ENCODE results near the gene RFPL2.
"Not testable (repeated sequence)": the region's sequence is repeated elsewhere in the genome, so short reads cannot be mapped to it uniquely, and the experiment has no call there.

RFPL2 gene

DNA sequence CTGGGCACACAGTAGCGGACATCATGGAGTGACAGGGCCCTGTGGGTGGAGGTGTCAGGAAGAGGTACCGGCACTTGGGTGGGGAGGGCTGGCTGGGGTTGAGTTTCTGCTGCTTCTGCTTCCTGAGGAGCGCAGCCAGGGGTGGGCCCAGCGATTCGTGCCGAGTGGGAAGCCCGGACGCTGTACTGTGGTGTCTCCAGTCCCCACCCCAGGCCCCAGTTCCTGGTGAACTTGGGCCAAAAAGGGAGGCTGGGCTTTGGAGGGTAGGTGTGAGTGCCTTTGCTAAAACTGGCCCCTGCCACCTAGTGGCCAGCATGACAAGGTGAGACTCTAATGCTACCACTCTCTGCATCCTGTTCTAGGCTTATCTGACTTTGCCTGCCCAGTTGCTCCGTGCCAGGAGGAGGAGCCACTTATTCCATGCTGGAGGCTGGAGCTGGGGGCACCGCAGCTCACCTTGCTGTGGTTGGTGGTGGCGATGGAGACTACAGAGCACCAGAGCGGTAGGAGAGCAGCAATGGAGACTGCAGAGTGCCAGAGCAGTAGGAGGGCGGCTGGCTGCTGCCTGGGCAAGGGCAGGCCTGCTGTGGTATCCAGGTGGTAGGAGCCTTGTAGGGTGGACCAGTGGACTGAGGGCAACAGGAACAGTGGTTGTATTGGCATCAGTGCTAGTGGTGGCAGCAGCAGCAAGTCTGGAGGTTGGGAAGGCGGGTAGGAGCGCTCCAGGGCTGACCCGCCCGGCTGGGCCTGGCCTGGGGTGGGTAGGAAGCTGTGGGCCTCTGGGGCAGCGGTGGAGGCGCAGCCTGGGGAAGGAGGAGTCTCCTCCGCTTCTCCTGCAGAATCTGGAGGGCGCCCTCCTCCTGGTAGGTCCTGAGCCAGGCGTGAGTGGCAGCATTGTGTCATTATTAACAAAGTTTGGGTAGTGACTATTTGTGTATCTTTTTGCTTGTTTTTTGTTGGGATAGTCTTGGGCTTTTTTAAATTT is 2.2 kb upstream of the RFPL2 start:
- no peak for DNase-seq (ENCODE audit: low read depth in 1 of 2, low spot score in 1 of 2)

DNA sequence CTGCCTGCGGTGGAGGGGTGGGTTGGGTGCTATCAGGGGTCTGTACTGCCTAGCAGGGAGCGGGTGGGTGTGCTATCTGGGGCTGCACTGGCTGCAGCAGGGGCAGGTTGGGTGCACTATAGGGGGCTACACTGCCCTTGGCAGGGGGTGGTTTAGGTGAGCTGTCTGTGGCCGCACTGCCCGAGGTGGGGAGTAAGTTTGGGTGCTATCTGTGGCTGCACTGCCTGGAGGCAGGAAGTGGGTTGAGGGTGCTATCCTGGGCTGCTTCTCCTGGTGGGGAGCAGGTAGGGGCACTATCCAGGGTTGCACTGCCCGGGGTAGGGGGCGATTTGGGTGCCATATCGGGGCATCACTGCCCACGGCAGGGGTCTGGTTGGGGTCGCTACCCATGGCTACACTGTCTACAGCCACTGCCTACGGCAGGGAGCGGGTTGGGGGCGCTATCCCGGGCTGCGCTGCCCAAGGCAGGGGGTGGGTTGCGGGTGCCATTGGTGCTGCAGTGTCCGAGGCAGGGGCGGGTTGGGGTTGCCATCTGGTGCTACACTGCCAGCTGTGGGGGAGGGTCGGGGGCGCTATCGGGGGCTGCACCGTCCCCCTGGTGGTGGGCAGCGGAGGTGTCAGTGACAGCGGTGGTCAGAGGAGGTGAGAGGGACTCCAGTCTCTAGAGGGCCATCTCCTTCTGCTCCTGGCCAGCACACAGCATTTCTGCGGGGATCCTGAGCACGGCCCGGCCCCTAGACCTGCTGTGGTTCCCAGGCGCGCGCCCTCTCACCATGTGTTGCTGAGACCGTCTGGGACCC is 1.3 kb upstream of the RFPL2 start:
- DNase-seq (ENCODE audit: low read depth in 1 of 2, low spot score in 1 of 2), result no peak

DNA sequence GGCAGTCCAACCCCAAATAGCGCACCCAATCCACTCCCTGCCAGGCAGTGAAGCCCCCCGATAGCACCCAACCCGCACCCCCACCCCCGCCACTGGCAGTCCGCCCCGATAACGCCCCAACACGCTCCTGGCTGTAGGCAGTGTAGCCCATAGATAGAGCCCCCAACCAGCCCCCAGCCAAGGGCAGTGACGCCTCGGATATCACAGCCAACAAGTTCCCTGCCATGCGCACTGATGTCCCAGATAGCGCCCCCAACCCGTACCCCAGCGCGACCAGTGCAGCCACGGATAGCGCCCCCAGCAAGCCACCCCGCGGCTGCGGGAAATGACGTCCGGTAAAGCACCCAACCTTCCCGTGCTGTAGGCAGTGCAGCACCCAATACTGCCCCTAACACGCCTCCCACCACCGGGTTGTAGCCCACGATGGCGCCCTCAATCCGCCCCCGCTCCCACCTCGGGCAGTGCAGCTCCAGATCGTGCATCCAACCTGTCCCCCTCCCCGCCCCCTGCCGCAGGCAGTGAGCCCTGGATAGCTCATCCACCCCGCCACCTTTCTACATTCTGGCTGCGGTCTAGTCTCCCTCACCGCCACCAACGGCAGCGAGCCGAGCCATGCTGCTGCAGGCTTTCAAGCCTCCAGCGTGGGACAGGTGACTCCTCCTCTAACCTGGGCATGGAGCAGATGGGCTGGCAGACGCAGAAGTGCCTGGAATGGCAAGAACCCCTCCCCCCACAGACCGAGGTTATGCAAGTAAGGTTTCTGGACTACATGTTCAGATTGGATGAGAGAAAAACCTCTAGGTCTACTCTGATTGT is 625 bp downstream of the RFPL2 start:
- DNase-seq (ENCODE audit: low read depth in 1 of 2, low spot score in 1 of 2), result no peak

DNA sequence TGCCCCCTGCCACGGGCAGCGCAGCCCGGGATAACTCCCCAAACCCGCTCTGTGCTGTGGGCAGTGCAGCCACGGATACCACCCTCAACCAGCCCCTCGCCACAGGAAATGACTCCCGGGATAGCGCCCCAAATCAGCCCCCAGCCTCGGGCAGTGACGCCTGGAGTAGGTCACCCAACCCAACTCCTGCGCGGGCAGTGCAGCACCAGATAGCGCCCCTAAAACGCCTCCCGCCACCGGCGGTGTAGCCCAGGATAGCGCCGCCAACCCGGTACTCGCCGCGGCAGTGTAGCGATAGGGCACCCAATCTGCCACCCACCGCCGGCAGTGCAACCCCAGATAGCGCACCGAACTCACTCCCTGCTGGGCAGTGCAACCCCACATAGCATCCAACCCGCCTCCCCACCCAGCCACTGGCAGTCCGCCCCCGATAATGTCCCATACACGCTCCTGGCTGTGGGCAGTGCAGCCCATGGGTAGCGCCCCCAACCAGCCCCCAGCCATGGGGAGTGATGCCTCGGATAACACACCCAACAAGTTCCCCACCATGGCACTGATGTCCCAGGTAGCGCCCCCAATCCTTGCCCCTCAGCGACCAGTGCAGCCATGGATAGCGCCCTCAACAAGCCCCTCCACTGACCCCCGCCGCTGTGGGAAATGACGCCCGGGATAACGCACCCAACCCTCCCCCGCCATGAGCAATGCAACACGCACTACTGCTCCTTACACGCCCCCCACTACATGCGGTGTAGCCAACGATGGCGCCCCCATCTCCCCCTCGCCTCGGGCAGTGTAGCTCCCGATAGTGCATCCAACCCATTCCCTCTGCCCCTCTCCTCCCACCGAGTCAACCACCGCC is 1.5 kb downstream of the RFPL2 start:
- DNase-seq (ENCODE audit: low read depth in 1 of 2, low spot score in 1 of 2), result no peak

DNA sequence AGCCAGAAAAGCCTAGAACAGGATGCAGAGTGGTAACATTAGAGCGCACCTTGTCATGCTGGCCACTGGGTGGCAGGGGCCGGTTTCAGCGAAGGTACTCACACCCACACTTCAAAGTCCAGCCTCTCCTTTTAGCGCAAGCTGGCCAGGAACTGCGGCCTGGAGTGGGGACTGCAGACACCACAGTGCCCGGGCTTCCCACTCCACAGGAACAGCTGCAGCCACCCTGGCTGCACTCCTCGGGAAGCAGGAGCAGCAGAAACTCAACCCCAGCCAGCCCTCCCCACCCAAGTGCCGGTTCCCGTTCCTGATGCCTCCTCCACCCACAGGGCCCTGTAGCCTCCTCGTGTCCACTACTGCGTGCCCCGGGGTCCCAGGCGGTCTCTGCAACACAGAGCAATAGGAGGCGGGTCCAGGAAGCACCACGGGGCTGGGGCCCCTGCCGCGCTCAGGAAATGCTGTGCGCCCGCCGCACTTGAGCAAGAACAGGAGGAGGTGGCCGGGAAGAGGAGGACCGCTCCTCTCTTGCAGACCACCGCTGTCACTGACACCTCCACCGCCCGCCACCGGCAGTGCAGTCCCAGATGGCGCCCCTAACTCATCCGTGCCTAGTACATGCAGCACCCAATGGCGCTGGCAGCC is 2.2 kb downstream of the RFPL2 start:
- no peak for DNase-seq (ENCODE audit: low read depth in 1 of 2, low spot score in 1 of 2)

DNA sequence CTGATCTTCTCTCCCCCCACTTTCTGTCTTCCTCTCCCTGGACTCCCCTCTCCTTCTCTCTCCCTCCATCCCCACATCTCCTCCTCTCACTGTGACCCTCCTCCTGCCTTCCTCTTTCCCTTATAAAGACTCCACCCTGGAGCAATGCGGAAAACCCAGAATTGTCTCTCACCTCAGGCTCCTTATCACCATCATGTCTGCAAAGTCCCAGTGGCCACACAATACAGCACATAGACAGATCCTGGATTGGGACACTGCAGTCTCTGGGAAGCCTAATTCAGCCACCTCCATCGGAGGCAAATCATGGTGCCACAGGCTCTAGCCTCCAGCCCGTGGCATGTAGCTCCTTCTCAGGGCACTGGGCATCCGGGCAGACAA is 2.7 kb downstream of the RFPL2 start:
- no peak for DNase-seq (ENCODE audit: low read depth in 1 of 2, low spot score in 1 of 2)

DNA sequence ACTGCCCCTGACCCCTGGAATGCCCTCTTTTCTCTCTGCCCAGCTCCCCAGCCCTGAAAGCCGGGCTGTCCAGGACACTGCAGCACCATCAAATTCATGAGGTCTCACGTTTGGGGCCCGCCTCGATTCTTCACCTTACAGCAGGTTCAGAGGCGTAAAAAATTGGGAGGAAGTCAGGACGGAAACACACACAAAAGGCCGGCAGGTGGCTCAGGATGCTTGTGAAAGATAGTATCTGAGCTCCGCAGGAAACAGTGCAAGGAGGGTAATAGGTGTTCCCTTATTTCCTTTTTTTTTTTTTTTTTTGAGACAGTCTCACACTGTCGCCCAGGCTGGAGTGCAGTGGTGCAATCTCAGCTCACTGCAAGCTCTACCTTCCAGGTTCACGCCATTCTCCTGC is 4.1 kb downstream of the RFPL2 start:
- DNase-seq (ENCODE audit: low read depth in 1 of 2, low spot score in 1 of 2), result no peak

DNA sequence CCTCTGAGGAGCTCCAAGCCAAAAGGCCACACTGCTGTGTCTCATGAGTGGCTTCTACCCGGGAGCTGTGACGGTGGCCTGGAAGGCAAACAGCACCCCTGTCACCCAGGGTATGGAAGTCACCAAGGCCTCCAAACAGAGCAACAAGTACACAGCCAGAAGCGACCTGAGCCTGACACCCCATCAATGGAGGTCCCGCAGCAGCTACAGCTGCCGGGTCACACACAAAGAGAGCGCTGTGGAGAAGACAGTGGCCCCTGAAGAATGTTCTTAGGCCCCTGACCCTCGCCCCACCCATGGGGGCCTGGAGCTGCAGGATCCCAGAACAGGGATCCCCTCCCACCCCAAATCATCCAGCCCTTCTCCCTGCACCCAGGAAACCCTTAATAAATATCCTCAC is 4.9 kb downstream of the RFPL2 start:
- no peak for DNase-seq (ENCODE audit: low read depth in 1 of 2, low spot score in 1 of 2)

DNA sequence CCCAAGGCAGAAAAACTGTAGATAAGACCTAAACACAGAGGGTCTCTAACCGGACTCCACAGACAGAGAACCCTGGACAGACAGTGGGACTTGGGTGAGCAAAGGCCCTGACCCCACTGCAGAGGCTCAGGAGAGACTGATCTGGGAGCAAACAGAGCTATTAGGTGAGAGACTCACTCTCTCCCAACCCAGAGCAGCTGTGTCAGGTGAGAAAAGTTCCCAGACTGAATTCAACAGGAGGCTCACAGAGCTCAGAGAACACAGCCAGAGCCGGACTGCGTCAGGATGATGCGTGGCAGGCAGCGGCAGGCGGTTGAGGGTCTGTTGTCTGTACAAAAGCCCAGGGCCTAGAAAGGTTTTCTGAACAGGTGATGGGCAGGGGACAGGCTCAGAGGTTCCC is 5.5 kb downstream of the RFPL2 start:
- no peak for DNase-seq (ENCODE audit: low read depth in 1 of 2, low spot score in 1 of 2)

DNA sequence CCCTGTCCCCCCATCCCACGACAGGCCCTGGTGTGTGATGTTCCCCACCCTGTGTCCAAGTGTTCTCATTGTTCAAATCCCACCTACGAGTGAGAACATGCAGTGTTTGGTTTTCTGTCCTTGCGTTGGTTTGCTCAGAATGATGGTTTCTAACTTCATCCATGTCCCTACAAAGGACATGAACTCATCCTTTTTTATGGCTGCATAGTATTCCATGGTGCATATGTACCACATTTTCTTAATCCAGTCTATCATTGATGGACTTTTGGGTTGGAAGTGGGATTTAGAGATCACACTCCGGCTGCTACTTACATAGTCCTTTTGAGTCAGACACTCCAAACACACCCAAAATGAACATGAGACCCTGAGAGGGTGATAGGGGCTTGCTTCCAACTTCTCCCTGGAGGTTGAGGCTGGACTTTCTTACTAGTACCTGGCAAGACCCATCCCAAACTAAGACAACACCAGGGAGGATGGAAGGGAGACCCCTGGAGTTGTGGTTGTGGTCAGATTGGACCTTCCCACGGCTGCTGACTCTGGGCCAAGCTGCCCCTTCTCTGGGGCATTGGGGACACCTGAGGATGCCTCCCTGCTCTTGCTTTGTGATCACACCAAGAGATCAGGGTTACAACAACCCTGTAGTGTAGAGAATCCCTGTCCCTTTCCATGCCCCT is 7.2 kb downstream of the RFPL2 start:
- DNase-seq (ENCODE audit: low read depth in 1 of 2, low spot score in 1 of 2), result not testable (repeated sequence)

DNA sequence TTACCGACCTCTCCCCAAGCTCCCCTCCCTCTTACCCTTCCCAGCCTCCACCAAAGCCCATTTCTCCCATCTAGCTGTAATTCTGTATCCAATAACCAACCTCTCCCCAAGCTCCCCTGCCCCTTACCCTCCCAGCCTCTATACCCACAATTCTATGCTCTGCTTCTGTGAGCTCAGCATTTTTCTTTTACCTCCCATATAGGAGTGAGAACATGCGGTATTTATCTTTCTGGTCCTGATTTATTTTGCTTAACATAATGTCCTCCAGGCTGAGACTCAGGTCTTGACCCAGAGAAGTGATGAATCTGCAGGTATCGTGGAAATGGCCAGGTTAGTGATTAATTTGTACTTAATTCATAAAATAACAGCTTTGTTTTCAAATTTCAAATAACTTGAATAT is 9.0 kb downstream of the RFPL2 start:
- not testable (repeated sequence) for DNase-seq (ENCODE audit: low read depth in 1 of 2, low spot score in 1 of 2)

DNA sequence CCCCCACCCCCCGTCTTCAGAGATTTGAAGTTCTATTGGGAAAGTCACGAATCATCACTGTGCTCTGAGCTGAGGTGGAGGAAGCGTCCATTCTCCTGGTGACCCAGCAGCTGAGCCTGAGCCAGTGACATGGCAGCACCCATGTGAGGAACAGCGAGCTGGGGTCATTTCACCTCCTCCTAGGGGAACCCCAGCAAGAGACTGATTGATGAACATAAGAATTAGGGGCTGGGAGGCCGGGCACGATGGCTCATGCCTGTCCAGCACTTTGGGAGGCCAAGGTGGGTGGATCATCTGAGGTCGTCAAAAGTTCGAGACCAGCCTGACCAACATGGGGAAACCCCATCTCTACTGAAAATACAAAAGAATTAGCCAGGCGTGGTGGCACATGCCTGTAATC is 11.5 kb downstream of the RFPL2 start:
- not testable (repeated sequence) for DNase-seq (ENCODE audit: low read depth in 1 of 2, low spot score in 1 of 2)

DNA sequence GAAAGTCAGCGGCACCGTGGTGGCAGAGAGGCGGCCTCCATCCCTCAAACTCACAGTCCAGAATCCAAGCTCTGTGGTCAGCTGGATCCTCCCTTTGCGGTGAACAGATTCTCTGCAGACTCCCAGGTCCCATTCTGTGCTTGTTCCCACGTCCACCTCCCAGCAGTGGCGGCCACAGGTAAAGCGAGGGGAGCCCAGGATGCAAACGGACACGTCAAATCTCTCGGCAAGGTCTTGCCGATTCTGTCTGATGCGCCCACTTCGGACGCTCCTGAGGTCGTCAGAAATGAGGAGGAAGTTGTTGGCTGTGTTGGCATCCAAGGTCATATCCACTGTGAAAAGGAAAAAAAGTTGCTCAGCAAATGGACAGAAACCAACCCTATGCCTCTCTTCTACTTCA is 13.9 kb downstream of the RFPL2 start:
- not testable (repeated sequence) for DNase-seq (ENCODE audit: low read depth in 1 of 2, low spot score in 1 of 2)

DNA sequence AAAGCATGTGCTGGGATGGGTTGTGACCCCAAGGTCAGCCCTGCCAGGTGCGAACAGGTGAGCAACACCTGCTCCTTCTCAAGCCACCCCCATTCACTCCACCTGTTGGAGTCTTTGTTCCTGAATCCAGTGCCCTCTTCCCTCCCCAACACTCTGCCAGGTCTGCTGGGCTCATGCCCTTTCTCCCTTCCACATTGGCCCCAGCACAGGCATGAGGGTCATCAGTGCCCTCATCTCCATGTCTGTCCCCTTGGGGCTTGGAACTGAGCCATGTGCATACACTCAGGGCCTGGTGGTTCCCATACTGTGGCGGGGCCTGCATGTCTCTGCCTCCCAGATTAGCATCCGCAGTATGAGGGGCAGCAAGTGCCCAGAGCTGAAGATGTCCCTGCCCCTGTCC is 19.1 kb downstream of the RFPL2 start:
- DNase-seq (ENCODE audit: low read depth in 1 of 2, low spot score in 1 of 2), result no peak

DNA sequence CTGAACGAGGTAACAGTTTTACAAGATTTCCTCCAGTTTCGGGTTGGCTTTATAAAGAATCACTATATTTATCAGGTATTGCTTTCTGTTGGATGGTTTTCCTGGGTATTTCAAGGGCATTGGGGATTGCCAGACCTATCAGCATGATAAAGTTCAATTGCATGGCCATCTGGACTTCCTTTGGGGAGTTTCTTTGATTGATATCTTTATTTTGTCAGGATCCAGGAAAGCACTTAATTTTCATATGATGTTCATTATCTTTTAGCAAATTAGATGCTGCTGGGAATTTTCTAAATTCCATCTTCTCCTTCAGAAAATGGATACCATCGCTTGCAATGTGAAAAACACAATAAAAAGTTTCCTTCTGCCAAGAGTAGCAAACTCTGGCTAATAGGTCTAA is 21.2 kb downstream of the RFPL2 start:
- no peak for DNase-seq (ENCODE audit: low read depth in 1 of 2, low spot score in 1 of 2)

DNA sequence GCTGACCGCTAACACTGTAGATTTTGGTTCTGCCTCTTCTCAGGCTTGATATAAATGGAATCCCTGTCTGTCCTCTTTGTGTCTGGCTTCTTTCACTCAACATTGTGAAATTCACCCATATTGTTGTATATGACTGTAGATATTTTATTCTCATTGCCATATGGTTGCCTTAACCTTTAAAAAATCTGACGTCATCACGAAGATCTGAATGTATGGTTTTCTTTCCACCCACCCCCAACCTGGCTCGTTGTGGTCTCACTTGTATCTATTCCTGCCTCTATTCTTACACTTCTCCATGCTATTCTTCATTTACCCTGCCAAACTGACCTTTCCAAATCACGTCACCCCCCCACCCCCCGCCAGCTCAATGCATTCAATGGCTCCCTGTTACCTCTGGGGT is 23.8 kb downstream of the RFPL2 start:
- no peak for DNase-seq (ENCODE audit: low read depth in 1 of 2, low spot score in 1 of 2)

DNA sequence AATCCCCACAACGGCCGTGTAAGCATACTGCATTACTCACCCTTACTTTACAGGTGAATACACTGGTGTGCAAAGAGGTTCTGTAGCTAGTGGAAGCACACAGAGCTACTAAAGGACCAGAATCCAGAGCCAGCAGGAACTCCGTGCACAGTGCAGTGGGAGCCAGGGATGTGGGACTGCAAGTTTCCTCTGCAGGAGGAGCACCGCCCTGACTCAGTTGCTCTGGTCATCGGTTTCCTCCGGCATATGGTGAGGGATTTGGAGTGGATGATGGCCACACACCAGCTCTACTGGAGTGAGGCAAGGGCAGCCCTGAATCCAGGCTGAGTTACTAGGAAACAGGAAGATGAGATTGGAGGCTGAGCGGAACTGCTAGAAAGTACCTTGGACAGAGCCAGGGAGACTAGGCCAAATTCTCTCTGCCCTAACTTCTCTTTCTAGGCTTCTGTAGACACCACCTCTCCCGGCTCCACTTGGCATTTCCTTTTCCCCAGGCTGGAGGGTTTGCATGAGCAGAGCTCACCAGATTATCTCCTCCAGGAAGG is 27.6 kb downstream of the RFPL2 start:
- no peak for DNase-seq (ENCODE audit: low read depth in 1 of 2, low spot score in 1 of 2)

DNA sequence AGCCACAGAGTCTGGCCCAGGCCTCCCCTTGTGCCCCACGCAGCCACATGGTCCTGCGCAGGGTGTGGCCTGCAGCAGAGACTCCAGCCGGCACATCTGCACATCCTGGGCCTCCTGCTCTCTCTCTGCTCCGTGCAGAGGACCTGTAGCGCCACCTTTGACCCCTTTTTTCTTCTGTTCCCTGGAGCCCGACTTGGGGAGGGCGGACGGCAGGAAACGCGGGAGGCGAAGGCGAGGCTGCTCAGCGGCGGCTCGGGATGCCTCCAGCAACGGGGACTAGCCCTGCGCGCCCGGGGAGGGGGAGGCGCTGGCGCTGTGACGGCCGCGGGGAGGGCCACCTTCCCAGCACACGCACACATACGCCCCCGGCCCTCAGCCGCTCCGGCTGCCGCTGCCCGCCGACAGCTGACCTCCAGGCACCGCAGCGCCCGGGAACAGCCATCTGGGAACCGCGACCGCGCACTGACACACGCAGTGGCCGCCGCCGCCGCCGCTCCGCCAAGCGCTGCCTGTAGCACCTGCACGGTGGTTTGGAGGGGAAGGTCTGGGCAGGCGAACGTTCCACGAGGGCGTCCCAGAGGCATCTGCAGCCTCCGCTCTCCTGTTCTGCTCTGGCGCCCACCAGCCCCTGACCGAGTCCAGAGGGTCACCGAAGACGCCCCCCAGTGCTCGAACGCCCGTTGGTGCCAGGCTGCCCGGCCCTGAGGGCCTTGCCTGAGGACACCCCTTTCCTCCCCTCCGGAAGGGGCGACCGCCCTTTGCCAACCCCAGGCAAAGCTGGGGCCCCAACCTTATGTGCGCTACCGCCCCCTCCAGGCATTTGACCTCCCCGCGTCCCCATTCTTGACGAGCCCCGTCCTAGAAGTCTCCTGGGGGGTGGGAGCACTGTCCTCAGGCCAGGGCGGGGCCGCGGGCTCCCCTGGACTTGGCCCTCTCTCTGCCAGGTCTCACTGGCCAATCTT is 28.9 kb downstream of the RFPL2 start:
- no peak for DNase-seq (ENCODE audit: low read depth in 1 of 2, low spot score in 1 of 2)

All from activated T-helper 1 cell treated with anti-CD3 and anti-CD28 coated beads, Interleukin-2, amount 50 U/mL, for 16 hours (primary cell).